GM21529 (cell line): ENCODE measurements around the gene RALGPS2.

Source experiments
- ATAC-seq: cut with Tn5 transposase; IDR thresholded peaks from one replicate; pipeline ENCODE4 v1.9.1; 2021; ENCODE audit not compliant: unreplicated experiment

The RALGPS2 gene

GRCh38 chr1:178862416-178862815, 137.4 kb downstream of the RALGPS2 start:
- ATAC-seq = no peak

GRCh38 chr1:178862864-178863263, 137.8 kb downstream of the RALGPS2 start:
- ATAC-seq = no peak

DNA sequence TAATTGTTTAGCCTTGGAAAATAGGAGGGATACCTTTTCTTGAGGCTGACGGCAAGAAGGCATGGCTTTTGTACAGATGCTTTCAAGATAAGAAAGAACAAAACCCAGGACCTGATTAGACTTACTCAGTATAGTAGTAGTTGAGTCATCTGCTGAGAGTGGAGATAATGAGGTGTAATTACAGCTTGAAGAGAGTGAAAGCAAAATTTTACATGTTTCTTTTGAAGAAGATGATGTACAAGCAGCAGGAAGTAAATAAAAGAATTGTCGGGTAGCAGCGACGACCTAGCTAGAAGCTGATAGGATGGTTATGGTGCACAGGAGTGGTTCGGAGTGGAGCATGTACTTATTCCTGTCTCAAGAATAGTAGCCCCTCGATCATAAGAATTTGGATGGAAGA, 139.3 kb downstream of the RALGPS2 start:
- ATAC-seq = no peak

GRCh38 chr1:178867670-178868069, 142.6 kb downstream of the RALGPS2 start:
- ATAC-seq = no peak

DNA sequence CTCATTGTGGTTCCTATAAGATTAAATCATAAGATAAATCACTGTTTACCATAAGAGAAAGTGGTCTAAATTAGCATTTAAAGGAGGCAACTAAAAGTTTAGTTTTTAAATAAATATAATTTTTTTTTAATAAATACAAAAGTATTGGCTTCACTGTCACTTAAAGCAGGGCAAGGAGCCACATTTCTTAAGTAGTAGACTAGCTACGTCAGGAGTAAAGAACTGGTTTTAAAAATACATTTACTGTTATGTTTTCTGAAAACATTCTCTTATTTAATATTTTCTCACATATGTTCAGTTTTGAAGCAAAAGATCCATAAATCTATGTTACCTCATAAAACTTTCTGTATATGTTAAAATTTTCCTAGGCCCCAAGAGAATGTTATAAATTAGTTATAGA, 143.7 kb downstream of the RALGPS2 start:
- ATAC-seq = no peak

- ATAC-seq = no peak
Measured at GRCh38 chr1:178869119-178869697, 144.2 kb downstream of the RALGPS2 start.

GRCh38 chr1:178870221-178870620, 145.2 kb downstream of the RALGPS2 start:
- ATAC-seq = no peak

DNA sequence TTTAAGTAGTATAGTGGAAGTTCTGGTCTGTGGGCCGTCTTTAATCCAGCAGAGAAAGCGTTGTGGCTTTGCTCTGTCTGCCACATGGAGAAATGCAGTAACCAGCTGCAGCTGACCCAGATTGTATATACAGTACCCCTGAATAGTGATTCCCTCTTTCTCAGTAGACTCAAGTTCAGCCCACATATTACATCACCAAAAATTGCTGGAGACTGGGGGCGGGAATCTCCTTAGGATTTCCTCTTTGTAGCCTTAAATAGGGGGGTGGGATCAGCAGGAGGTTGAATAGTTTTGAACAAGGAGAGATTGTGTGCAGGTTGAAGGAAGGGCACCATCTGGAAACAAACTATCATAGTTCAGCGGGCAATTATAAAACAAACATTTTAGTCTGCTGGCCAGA, 145.9 kb downstream of the RALGPS2 start, which contains the start of gene ANGPTL1:
Gene ANGPTL1 (minus strand): TSS at position 134 of the 400 bp plus-strand sequence. CDS start 5,301 bp downstream, outside the sequence.
- no peak for ATAC-seq

- no peak for ATAC-seq
Measured at GRCh38 chr1:178871551-178872320, 146.7 kb downstream of the RALGPS2 start.

GRCh38 chr1:178874966-178875365, 149.9 kb downstream of the RALGPS2 start:
- ATAC-seq = no peak

DNA sequence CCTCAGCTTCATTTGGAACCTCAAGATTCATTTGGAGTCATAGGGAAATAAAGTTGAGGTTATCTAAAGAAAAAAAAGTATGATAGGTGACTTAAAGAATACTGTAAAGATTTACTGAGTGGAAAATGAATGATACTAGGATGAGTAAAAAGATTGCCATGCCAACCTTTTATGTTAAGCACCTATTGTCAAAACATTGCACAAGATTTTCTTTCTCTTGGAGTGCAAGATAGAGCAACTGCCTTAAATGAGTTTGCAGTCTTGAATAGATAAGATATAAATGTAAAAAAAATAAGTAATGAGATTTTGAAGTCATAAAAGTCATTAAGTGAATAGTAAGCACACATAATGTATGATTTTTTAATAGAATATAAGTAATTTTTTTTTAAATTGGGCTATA, 150.9 kb downstream of the RALGPS2 start:
- ATAC-seq = no peak

DNA sequence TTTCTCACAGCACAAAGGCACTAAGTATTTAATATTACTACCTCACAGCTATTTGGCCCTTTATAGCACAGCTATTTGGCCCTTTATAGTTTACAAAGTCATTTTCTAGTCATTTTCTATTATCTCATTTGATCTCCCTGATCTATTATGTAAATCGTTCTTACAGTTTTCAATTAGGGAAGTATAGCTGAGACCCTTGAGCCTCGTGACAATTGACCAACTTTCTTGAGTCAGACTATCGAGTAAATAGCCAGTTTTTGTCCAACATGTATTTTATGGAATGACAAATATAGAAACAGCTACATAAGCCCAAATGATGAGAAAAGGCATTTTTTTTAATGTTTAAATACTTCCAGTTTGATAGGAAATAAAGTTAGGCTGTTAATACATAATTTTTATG, 152.9 kb downstream of the RALGPS2 start:
- ATAC-seq = no peak

DNA sequence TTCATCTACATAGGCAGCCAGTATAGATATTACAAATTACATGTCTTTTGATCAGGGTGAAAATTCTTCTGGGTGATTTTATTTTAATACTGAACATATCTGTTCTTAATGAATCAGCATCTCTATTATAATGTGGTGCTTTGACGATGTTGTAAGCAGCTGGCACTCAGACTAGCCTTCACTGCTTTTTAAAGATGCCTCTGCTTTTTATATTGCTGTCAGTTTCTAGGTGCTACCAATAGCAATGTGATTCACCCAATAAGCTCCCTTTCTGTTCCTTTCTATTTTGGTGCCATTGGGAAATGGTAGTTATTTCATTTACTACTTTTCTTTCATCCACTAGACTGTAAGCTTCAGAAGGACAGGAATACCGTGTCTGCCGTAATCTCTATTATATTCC, 156.9 kb downstream of the RALGPS2 start:
- ATAC-seq = no peak

DNA sequence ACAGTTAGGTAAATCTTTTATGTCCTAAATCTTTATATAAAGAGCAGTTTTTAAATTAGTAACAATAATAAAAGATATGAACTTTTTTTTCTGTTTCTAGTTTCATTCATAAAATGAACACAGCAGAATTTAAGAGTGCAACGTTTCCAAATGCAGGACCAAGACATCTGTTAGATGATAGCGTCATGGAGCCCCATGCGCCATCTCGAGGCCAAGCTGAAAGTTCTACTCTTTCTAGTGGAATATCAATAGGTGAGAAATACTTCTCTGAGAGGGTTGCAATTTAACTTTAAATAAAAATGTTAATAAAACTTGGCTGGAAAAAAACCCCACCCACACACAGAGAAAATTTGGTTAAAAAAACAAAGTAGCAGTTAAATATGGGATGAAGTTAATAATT, 160.8 kb downstream of the RALGPS2 start:
- no peak for ATAC-seq

- ATAC-seq = no peak
Measured at GRCh38 chr1:178886551-178886950, 161.5 kb downstream of the RALGPS2 start.

DNA sequence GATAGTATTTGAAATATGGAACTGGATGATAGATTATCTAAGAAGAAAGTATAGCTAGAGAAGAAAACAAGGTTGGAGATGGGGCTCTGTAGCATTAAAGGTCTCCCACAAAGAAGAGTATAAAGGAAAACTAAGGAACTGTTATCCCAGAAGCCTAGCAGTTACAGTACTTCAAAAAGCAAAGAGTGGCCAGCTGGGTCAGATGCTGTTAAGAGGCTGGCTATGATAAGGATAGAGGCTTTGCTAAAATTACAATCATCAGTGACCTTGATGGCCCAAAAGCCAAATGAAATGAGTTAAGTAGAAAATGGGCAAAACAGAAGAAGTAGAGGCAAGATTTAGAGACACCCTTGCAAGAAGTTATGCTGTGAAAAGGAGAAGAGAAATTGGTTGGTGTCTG, 170.9 kb downstream of the RALGPS2 start:
- no peak for ATAC-seq

GRCh38 chr1:178898401-178898800, 173.4 kb downstream of the RALGPS2 start:
- no peak for ATAC-seq

DNA sequence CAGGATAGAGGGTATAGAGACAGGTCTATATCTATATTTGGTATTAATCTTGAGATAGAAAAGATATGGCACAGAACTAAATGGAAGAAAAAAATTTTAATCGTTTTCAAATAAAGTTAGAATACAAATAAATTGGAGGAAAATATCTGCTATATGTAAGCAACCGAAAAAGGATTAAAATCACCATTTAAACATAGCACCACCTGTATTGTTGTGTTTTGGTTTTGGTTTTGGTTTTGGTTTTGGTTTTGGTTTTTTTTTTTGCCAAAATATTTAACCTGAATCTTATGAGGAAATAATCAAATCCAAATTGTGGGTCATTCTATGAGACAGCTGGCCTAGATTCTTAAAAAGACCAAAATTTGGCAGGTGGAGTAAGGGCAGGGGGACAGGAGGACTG, 174.4 kb downstream of the RALGPS2 start:
- ATAC-seq = no peak

DNA sequence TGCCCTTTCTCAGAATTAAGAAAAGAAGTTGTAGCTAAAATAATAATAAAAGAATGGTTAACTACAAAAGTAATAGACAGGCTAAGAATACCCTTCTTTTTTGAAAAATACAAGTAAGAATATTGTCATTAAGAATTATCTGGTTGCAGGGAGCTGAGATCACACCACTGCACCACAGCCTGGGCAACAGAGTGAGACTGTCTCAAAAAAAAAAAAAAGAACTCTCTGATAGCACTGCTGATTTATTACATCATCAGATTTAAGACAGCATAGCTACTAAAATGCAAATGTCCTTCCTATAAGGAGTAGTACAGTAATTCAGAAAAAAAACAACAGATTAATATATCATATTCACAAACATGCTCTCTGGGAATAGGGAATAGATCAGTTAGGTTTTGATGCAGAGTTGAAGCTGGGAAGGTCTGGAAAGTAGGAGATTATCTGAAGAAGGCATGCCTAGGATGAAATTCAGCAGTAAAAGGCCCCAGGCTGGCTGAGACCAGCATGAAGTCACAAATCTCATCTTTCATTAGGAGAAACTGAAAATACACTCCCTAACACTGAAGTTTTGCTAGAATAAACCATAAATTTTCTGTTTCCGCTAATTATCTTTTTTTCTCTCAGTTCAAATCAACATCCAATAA, 176.6 kb downstream of the RALGPS2 start:
- no peak for ATAC-seq

DNA sequence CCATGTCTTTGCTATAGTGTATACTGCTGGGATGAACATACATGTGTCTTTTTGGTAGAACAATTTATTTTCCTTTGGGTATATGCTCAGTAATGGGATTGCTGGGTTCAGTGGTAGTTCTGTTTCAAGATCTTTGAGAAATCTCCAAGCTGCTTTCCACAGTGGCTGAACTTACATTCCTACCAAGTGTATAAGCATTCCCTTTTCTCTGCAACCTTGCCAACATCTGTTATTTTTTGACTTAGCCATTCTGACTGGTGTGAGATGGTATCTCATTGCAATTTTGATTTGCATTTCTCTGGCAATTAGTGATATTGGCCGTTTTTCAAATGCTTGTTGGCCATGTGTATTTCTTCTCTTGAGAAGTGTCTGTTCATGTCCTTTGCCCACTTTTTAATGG, 183.3 kb downstream of the RALGPS2 start:
- no peak for ATAC-seq

DNA sequence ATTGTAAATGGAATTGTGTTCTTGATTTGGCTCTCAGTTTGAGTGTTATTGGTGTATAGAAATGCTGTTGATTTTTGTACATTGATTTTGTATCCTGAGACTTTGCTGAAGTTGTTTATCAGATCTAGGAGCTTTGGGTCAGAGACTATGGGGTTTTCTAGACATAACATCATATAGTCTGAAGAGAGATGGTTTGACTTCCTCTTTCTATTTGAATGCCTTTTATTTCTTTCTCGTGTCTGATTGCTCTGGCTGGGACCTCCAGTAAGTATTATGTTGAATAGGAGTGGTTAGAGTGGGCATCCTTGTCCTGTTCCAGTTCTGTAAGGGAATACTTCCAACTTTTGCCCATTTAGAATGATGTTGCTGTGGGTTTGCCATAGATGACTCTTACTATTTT, 185.0 kb downstream of the RALGPS2 start:
- ATAC-seq = no peak

GRCh38 chr1:178912597-178912996, 187.6 kb downstream of the RALGPS2 start:
- no peak for ATAC-seq
